GM20000 (cell line): Measurements from ENCODE around the gene COL18A1.

Experiments
- DNase-seq: peaks from one replicate; pipeline ENCODE4 v3.0.0; 2012; ENCODE audit warnings: low spot score
- CTCF ChIP-seq: IDR thresholded peaks from 2 replicates; pipeline ENCODE4 v1.5.1; 2012; ENCODE audit warnings: mild to moderate bottlenecking, control low read depth; ENCODE audit errors: extremely low read depth, missing control alignments

COL18A1 gene

GRCh38 chr21:45405819-45406762 lies 1.1 kb downstream of the COL18A1 start:
- DNase-seq = no peak
- TF ChIP-seq CTCF = no peak

GRCh38 chr21:45406801-45407628 lies 2.0 kb downstream of the COL18A1 start:
- no peak for DNase-seq
- TF ChIP-seq CTCF = no peak

GRCh38 chr21:45407629-45408247 lies 2.8 kb downstream of the COL18A1 start:
- TF ChIP-seq CTCF = no peak
- DNase-seq = no peak

- TF ChIP-seq CTCF = no peak
- DNase-seq = no peak
Measured at GRCh38 chr21:45408271-45408791, 3.4 kb downstream of the COL18A1 start.

GRCh38 chr21:45408801-45409261 lies 3.9 kb downstream of the COL18A1 start:
- no peak for TF ChIP-seq CTCF
- DNase-seq = no peak

- TF ChIP-seq CTCF = no peak
- DNase-seq = no peak
Measured at GRCh38 chr21:45409466-45410150, 4.6 kb downstream of the COL18A1 start.
